ENCODE measurements around the gene ITPR1.

DNA sequence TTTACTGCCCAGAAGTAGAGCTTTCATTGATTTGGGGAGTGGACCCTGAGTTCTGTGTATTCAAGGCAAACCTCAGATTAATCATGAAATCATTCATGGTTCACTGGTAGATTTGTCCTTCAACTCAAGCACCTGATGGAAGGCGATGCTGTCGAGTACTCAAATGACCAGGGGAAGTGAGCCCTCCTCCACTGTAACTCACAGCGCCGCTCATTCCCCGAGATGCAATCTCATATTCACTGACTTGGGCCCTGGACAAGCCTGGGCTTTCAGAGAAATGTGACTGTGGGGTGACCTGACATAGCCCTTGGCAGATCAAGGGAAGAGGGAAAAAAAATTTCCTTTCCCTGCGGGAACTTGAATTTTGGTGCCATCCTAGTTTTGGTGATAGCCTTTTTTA lies 329.4 kb downstream of the ITPR1 start:
- TF ChIP-seq, protein P1, sequence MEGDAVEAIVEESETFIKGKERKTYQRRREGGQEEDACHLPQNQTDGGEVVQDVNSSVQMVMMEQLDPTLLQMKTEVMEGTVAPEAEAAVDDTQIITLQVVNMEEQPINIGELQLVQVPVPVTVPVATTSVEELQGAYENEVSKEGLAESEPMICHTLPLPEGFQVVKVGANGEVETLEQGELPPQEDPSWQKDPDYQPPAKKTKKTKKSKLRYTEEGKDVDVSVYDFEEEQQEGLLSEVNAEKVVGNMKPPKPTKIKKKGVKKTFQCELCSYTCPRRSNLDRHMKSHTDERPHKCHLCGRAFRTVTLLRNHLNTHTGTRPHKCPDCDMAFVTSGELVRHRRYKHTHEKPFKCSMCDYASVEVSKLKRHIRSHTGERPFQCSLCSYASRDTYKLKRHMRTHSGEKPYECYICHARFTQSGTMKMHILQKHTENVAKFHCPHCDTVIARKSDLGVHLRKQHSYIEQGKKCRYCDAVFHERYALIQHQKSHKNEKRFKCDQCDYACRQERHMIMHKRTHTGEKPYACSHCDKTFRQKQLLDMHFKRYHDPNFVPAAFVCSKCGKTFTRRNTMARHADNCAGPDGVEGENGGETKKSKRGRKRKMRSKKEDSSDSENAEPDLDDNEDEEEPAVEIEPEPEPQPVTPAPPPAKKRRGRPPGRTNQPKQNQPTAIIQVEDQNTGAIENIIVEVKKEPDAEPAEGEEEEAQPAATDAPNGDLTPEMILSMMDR (IDR thresholded peaks at IDR 0.05): peak in 1 of 6 experiments; percentile 7
- peak in 1 of 2 donors; percentile 8 for TF ChIP-seq POLR2A (IDR thresholded peaks at IDR 0.05)

All from thyroid gland (tissue), 4 donors.